ENCODE measurements around the gene CGB7. TPM values are rescaled to one million over a fixed set of nuclear protein-coding genes. Genes with fewer than 3 reads are reported as not detected.

CGB7 gene
- total and polyA plus RNA-seq, 2 of the 13 experiments (the other 11 are each of a cell fraction or from before 2014, with no cell fraction given) = 0.07 TPM; not detected in 1

DNA sequence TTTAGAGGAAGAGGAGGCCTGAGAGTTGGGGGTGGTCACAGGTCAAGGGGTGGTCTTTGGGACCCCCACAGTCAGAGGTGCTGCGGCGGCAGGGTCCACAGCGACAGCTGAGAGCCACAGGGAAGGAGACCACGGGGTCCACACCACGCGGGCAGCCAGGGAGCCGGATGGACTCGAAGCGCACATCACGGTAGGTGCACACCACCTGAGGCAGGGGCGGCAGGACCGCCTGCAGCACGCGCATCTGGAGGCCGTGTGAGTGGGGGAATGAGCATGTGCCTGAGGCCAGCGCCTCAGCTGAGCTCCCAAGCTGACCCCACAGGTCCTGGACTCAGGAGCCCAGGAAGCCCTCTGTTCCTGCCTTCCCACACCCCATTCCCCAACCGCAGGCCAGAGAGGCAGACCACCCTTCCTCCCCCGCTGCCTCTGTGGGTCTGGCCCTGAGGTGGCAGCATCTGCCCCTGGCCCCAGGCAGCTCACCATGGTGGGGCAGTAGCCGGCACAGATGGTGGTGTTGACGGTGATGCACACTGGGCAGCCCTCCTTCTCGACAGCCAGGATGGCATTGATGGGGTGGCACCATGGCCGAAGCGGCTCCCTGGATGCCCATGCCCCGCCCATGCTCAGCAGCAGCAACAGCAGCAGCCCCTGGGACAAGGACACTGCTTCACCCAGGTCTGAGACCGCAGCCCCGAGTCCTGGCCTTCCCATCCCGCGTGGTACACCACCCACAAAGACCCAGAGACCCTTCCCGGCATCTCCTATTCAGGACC lies 41.3 kb downstream of the CGB7 start:
- Histone ChIP-seq H3K27ac (ENCODE audit: extremely low read length, insufficient read depth, low read length) (no peak overlapping the region), H3K9me3 (ENCODE audit: low read length) (no peaks in the 10 kb centered on the region), H3K36me3 (replicated peaks in 1 of 2; ENCODE audit: control insufficient read depth in 1 of 2, insufficient read depth in 2 of 2, low read length in 2 of 2) (peaks cover 4 to 32% of the 10 kb centered on the region in 2 experiments; a peak in 4 of 5 replicates), H3K4me2 (ENCODE audit: low read depth, low read length) (no peak overlapping the region), H3K9ac (ENCODE audit: insufficient read depth, low read depth, low read length) (no peak overlapping the region), H3K4me1 (ENCODE audit: insufficient read depth, low read length) (peaks cover 22% of the 10 kb centered on the region), H3K27me3 (ENCODE audit: control insufficient read depth in 1 of 2, insufficient read depth in 2 of 2, low read length in 2 of 2) (peaks cover 0 to 15% of the 10 kb centered on the region in 2 experiments; a peak in 3 of 5 replicates), H3K4me3 (replicated peaks in 1 of 3; ENCODE audit: insufficient read depth in 1 of 3, low read depth in 2 of 3, low read length in 3 of 3) (no peak overlapping the region), H3K79me2 (ENCODE audit: insufficient read depth, low read length) (no peaks in the 10 kb centered on the region), H2AFZ (ENCODE audit: low read length) (no peak overlapping the region), H4K20me1 (ENCODE audit: insufficient read depth, low read length) (no peaks in the 10 kb centered on the region)
- 93% methylated on average over 6 of the region's 29 CpGs for WGBS (ENCODE audit: low lambda C conversion rate)
- in situ Hi-C loops (cut with HindIII; ENCODE audit: extremely low pct_ligation_motif_present, low pct_unique_long_range_greater_than_20kb) (no loop called here), intact Hi-C loops (cut with micrococcal nuclease; ENCODE audit: unreplicated experiment) (no loop called here)
- ChIA-PET POLR2A (no interaction called here), CTCF (ENCODE audit: low intra/inter-chr PET ratio, low total read pairs) (no interaction called here)
- no peak for DNase-seq (ENCODE audit: low spot score)
- FAIRE-seq = no peak
- ATAC-seq = no peak
- no peak for TF ChIP-seq SMC3 (IDR thresholded peaks at IDR 0.05; ENCODE audit: low read length)
- TF ChIP-seq AGO2 (optimal IDR thresholded peaks at IDR 0.05; ENCODE audit: low read depth, low read length) = peak; percentile 55
- TF ChIP-seq, protein P1, sequence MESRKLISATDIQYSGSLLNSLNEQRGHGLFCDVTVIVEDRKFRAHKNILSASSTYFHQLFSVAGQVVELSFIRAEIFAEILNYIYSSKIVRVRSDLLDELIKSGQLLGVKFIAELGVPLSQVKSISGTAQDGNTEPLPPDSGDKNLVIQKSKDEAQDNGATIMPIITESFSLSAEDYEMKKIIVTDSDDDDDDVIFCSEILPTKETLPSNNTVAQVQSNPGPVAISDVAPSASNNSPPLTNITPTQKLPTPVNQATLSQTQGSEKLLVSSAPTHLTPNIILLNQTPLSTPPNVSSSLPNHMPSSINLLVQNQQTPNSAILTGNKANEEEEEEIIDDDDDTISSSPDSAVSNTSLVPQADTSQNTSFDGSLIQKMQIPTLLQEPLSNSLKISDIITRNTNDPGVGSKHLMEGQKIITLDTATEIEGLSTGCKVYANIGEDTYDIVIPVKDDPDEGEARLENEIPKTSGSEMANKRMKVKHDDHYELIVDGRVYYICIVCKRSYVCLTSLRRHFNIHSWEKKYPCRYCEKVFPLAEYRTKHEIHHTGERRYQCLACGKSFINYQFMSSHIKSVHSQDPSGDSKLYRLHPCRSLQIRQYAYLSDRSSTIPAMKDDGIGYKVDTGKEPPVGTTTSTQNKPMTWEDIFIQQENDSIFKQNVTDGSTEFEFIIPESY (CRISPR knock-in tag; IDR thresholded peaks at IDR 0.05) = 0 out of 2 replicates have a peak, but pooled peaks have one; percentile 29
- BruUV-seq (replicated peaks) = TSS peak; percentile 31

GRCh38 chr19:49014870-49015255 lies 42.7 kb downstream of the CGB7 start:
- no peak overlapping the region for H2AFZ ChIP-seq (ENCODE audit: low read length)
- 95% methylated on average over 18 of the region's 18 CpGs for WGBS (ENCODE audit: low lambda C conversion rate)
- H3K4me3 ChIP-seq (replicated peaks in 1 of 3; ENCODE audit: insufficient read depth in 1 of 3, low read depth in 2 of 3, low read length in 3 of 3) = no peak overlapping the region
- DNase-seq (ENCODE audit: low spot score) (no peak), FAIRE-seq (no peak), ATAC-seq (no peak)
- H3K79me2 ChIP-seq (ENCODE audit: insufficient read depth, low read length) = no peaks in the 10 kb centered on the region
- H3K9me3 ChIP-seq (ENCODE audit: low read length) = no peaks in the 10 kb centered on the region
- H3K27me3 ChIP-seq (ENCODE audit: control insufficient read depth in 1 of 2, insufficient read depth in 2 of 2, low read length in 2 of 2) = peaks cover 0 to 3% of the 10 kb centered on the region in 2 experiments; a peak in 1 of 5 replicates
- H3K27ac ChIP-seq (ENCODE audit: extremely low read length, insufficient read depth, low read length) = no peak overlapping the region
- peaks cover 16% of the 10 kb centered on the region for H3K4me1 ChIP-seq (ENCODE audit: insufficient read depth, low read length)
- in situ Hi-C loops (cut with HindIII; ENCODE audit: extremely low pct_ligation_motif_present, low pct_unique_long_range_greater_than_20kb) (no loop called here), intact Hi-C loops (cut with micrococcal nuclease; ENCODE audit: unreplicated experiment) (no loop called here)
- H3K4me2 ChIP-seq (ENCODE audit: low read depth, low read length) = no peak overlapping the region
- H3K9ac ChIP-seq (ENCODE audit: insufficient read depth, low read depth, low read length) = no peak overlapping the region
- no peaks in the 10 kb centered on the region for H4K20me1 ChIP-seq (ENCODE audit: insufficient read depth, low read length)
- no TSS peak for BruUV-seq (replicated peaks)
- TF ChIP-seq SNAPC5 (CRISPR knock-in tag; IDR thresholded peaks at IDR 0.05; ENCODE audit: borderline replicate concordance) = no peak
- TF ChIP-seq POLR2G (IDR thresholded peaks at IDR 0.05; ENCODE audit: low read depth, low read length) = 0 out of 2 replicates have a peak, but pooled peaks have one; percentile 11
- H3K36me3 ChIP-seq (replicated peaks in 1 of 2; ENCODE audit: control insufficient read depth in 1 of 2, insufficient read depth in 2 of 2, low read length in 2 of 2) = peaks cover 8 to 46% of the 10 kb centered on the region in 2 experiments; a peak in 4 of 5 replicates
- ChIA-PET POLR2A (no interaction called here), CTCF (ENCODE audit: low intra/inter-chr PET ratio, low total read pairs) (no interaction called here)
